ENCODE data around the gene BRINP1. TPM values are rescaled to one million over a fixed set of nuclear protein-coding genes. Genes with fewer than 3 reads are reported as not detected.

The BRINP1 gene
- total RNA-seq, 1 donor from 2014 or later, result 0.46 TPM

GRCh38 chr9:119126040-119126439, 243.2 kb downstream of the BRINP1 start:
- no peak for DNase-seq (ENCODE audit: low spot score)

- DNase-seq (ENCODE audit: low spot score), result no peak
Observed at GRCh38 chr9:119121899-119122298, 247.3 kb downstream of the BRINP1 start.

GRCh38 chr9:119117409-119117808, 251.8 kb downstream of the BRINP1 start:
- DNase-seq (ENCODE audit: low spot score), result no peak

Data from mucosa of gallbladder (tissue), 1 donor.